GM18907 (cell line): ENCODE measurements around the gene GSTT2.
"Not testable (repeated sequence)": the region's sequence is repeated elsewhere in the genome, so short reads cannot be mapped to it uniquely, and the experiment has no call there.

Source experiments
- ATAC-seq: cut with Tn5 transposase; IDR thresholded peaks from one replicate; pipeline ENCODE4 v1.9.1; 2021; ENCODE audit warnings: mild to moderate bottlenecking, moderate library complexity; ENCODE audit not compliant: unreplicated experiment

Gene GSTT2

DNA sequence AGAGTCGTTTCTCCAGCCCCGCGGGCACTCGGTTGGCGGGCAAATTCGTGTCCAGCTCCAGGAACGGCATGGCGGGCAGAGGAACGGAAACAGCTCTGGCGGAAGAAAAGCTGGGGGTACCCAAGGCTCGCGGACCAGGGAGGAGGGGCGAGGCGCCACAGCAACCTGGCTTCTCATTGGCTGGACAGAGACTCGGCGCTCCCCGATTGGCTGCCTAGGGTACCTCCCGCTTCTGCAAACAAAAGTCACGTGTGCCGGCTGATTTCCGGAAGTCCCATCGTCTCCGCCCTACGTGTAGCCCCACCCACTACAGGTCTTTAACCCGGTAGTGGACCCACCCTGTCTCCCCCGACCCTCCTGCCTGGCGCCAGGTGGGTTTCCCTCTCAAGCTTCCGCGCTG is 5.6 kb upstream of the GSTT2 start, which contains the start of gene DDT:
TSS of gene DDT (minus strand) at position 97 of the 400 bp plus-strand sequence. CDS start at position 70, 27 bp downstream.
- ATAC-seq: peak; percentile 91

DNA sequence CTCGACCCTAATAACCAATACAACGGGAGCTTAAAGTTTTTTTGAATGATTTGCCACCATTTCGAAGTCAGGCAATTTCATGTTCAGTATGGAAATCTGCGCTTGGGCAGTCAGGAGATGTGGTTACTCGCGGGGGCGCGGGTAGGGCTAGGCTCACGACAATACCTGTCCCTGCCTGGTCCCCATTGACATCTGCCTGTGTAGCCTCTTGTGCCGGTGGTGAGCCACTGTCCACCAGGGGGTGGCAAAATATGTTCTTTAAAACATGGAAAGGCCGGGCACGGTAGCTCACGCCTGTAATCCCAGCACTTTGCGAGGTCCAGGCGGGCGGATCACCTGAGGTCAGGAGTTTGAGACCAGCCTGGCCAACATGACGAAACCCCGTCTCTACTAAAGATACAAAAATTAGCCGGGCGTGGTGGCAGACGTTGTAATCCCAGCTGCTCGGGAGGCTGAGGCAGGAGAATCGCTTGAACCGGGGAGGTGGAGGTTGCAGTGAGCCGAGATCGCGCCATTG is 5.0 kb upstream of the GSTT2 start:
- ATAC-seq: peak; percentile 34

DNA sequence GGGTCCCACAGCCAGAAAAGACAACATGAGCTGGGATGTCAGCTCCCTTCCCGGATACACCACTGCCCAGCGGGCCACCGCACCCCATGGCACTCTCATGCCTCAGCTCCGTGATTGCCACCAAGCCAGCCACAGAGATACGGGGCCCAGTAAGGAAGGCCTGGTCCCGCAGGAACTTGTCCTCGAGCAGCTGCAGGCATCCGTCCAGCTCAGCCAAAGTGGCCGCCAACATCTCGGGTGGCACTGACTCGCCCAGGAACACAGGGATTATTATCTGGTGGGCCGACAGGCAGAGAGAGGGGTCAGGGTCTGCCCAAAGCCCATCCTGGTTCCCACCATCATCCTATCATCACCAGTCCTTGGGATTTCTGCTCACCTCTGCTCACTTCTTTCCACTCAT is 2.6 kb upstream of the GSTT2 start:
- not testable (repeated sequence) for ATAC-seq

DNA sequence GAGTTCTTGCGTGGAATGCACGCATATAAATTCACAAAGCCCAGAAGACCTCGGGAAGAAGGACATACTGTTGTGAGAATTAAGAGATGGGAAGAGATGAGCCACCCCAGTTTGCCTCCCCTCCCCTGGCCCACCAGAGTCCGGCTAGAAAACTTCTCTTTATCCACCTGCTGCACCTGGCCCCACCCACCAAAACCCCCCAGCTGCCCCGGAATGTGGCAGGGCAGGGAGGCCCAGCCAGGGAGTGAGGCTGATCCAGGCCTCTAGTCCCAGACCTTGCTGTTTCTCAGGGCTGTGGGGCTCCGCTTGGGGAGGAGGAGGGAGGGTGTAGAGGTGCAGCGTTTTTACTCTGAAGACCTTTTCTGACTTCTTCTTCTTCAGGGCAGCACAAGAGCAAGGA is 633 bp downstream of the GSTT2 start:
- ATAC-seq: not testable (repeated sequence)

DNA sequence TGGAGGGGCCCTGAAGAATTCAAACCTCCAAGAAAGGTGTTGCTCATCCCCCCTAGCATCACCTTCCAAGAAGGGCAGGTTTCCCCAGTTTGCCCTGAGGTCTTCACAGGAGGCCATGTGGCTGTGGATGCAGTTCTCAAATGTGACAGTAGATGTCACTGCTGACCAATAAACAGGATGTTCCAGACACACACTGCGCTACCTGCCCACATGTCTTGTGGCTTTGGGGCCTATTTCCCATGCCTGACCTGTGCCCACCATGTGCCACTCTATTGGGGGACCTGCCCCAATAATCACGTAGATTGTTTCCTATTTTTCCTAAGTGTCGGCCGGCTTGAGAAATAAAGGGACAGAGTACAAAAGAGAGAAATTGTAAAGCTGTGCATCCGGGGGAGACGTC is 4.5 kb downstream of the GSTT2 start:
- ATAC-seq: no peak

DNA sequence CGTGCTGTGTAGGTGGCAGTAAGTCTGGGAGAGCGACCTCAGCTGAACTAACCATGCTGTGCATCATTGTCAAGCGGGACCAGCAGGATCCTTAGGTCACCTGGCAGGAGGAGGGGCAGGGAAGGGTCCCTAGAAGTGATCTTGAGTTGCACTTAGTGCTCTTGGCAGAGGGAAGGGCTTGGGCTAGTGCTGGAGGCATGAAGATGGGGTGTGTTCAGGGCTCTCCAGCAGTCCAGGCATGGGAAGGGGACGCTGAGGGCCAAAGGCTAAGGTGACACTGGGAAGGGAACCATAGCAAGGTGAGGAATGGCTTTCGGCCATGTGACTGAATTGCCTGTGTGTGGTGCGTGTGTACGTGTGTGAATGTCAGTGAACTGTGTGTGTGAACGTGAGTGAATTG is 6.2 kb downstream of the GSTT2 start:
- not testable (repeated sequence) for ATAC-seq

DNA sequence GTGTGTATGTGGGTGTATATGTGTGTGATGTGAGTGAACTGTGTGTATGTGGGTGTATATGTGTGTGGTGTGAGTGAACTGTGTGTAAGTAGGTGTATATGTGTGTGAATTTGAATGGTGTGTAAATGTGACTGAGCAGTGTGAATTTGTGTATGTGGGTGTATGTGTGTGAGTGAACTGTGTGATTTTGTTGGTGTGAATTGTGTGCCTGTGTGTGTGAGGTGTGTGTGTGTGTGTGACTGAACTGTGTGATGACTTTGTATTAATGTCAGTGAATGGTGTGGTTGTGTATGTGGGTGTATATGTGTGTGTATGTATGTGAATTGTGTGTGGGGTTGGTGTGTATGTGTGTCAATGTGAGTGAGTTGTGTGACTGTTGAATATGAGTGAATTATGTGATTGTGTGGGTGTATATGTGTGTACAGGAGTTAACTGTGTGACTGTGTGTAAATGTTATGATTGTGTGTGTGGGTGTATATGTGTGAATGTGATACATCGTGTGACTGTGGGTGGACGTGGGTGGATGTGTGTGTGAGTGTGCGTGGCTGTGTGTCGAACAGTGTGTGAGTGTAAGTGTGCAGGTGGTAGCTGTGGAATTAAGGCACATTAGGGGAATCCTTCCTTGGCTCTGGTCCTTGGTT is 6.7 kb downstream of the GSTT2 start:
- ATAC-seq: not testable (repeated sequence)

DNA sequence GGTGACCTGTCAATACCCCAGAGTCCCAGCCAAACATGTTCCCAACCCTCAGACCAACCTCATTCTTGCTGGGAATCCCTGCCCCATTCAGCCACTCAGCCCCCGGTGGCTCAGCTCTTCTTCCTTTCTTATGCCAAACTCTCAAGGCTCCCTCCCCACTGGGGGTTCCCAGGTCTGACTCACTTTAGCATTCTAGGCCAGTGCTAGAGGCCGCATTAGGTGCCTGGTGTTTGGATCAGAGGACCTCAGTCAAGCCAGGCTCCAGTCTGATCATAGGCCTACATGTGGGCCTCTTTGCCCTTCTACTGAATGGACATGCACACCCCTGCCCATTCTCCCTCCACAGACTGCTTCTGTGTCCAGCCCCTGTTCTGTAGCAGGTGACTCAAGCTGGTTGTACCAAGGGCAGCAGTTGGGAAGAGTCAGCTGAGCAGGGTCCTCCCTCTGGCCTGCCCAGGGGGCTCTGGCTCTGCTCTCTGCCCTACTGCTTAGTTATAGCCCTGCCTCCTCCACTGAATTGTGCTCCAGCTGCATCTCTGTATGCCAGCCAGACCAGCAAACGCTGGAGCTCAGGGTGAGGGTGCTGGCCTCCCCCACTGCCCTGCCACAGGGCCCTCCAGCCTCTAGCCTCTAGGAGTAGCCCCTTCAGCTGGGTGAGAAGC is 9.8 kb downstream of the GSTT2 start:
- ATAC-seq: not testable (repeated sequence)

DNA sequence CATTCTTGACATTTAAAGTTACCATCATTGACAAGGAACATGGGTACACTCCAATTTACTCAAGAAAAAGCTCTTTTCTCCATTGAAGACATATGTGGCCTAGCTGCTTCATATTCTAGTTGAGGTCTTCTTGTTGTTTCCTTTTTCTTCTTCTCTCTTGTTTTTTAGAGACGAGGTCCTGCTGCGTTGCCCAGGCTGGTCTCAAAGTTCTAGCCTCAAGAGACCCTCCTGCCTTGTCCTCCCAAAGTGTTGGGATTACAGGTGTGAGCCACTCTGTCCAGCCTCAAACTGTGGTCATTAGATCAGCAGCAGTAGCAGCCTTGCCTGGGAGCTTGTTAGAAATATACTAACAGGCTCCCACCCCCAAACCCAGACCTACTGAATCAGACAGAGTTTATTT is 13.1 kb downstream of the GSTT2 start:
- ATAC-seq: not testable (repeated sequence)

DNA sequence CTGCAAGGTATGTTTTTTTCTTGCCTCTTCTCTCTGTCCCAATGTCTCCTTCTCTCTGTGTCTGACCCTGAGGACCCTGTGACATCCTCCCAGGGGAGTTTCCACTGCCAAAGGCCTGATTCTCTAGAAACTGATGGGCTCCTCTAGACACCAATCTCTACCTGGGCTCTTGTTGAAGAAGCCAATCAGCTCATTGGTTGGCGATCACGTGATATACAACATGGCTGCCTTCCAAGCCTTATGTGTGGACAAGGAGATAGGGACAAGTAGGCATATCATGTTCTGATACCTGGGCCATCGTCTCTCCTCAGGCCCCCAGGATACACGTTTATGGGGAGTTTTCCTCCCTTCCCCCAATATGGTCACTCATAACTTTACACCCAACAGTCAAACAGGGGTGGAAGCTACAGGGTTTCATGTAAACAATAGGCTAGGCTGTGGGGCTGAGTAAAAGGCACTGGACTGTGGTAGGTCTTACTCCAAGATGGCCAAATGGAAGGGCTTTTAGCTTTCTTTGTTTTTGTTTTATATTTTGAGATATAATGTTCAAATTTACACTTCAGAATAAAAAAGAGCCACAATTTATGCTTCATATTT is 13.7 kb downstream of the GSTT2 start:
- not testable (repeated sequence) for ATAC-seq

DNA sequence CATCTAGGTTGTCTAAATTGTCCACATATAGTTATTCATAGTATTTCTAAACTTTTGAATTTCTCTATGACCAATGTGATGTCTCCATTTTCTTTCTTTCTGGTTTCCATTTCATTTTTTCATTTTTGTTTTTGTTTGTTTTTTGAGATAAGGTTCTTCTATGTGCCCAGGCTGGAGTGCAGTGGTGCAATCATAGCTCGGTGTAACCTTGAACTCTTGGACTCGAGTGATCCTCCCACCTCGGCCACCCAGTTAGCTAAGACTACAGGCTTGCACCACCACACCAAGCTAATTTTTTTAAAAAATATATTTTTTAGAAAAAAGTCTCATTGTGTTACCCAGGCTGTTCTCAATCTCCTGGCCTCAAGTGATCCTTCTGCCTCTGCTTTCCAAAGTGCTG is 17.2 kb downstream of the GSTT2 start:
- no peak for ATAC-seq

DNA sequence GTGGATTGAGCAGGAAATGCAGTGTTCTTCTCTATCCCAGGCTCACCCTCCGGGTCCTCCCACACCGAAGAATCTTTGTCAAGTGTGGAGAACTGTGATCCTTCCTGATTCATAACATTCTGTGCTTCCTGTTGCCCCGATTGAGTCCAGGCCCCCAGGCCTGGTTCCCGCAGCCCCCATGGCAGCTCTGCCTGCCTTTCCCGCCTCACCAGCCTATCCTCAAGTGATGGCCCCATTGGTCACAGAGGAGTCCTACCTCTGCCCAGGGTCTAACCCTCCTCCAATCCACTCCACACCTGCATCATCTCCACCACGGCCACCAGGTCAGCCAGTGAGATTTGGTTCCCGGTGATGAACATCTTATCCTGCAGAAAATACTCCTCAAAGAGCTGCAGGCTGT is 19.8 kb downstream of the GSTT2 start:
- not testable (repeated sequence) for ATAC-seq

DNA sequence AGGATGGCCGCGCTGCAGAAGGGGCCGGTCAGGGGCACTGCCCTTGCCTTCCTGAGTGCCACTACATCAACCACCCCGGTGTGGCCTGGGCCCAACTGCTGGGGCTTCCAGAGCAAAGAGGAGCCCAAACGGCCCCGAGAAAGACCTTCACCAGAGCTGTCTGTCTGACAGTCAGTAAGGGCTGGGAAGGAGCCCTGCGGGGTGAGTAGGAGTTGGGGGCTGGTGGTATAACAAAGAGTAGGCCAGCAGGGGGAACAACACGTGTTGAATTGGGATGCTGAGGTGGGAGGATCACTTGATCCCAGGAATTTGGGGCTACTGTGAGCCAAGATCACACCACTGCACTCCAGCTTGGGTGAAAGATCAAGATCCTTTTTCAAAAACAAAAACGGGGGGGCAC is 21.4 kb downstream of the GSTT2 start:
- ATAC-seq: no peak

DNA sequence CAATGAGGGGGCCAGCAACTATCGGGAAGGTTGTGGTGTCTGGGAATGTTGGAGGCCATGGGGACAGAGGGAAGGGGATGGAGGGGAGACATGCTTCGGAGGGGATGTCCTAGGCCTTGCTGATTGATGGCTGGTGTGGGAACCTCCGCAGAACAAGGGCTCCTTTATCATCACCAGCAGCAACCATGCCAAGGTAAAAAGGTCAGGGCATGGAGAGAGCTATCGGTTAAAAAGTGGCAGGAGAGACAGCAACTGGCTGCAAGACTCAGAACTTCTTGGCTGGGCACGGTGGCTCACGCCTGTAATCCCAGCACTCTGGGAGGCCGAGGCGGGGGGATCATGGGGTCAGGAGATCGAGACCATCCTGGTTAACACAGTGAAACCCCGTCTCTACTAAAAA is 22.3 kb downstream of the GSTT2 start:
- ATAC-seq: no peak

DNA sequence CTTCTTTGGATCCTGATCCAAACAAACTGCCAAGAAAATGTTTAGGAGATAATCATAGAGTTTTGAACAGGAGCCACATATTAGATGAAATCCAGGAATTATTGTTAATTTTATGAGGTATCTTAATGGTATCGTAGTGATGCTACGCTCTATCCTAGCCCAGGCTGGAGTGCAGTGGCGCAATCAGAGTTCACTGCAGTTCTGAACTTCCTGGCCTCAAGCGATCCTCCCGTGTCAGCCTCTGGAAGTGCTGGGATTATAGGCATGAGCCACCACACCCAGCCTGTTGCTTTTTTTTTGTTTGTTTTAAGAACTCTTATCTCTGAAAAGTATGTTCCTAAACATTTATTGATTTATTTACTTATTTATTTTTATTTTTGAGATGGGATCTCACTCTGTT is 22.9 kb downstream of the GSTT2 start:
- ATAC-seq: no peak

DNA sequence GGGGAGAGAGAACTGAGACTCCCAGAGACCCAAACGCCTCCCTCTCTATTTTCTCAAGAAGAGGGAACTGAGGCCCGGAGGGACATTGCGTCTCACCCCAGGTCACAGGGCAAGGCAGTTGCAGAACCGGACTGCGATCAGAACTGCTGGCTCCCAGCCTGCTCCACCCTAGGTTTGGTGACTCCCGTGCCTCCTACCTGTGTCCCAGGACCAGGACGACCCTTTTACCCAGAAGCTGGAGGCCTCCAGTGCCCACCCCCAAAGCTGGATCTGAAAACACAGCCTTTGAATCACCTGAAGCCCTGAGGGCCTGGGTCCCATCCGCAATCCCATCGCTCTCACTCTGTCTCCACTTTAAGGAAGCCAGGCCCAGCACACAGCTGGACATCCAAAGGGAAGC is 24.0 kb downstream of the GSTT2 start:
- ATAC-seq: no peak

DNA sequence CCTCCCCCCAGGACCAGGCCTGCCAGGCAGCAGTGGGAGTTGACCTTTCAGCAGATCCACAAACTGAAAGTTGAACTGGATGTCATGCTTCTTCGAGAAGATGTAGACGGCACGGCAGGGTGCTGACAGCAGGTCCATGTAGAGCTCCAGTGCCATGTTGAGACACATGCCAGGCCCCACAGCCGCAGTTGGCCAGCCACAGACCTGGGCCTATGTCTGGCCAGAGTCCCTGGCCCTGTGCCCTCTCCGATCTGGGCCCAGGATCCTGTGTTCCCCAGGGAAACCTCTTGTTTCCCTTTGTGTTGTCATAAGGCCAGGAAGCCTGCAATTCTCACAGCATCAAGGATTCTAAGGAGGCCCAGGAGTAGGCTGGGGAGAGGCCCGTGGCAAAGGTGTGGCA is 25.3 kb downstream of the GSTT2 start, which contains the start of gene GSTT4:
TSS of gene GSTT4 (minus strand) at position 253 of the 400 bp plus-strand sequence. CDS start at position 156, 97 bp downstream.
- ATAC-seq: no peak

DNA sequence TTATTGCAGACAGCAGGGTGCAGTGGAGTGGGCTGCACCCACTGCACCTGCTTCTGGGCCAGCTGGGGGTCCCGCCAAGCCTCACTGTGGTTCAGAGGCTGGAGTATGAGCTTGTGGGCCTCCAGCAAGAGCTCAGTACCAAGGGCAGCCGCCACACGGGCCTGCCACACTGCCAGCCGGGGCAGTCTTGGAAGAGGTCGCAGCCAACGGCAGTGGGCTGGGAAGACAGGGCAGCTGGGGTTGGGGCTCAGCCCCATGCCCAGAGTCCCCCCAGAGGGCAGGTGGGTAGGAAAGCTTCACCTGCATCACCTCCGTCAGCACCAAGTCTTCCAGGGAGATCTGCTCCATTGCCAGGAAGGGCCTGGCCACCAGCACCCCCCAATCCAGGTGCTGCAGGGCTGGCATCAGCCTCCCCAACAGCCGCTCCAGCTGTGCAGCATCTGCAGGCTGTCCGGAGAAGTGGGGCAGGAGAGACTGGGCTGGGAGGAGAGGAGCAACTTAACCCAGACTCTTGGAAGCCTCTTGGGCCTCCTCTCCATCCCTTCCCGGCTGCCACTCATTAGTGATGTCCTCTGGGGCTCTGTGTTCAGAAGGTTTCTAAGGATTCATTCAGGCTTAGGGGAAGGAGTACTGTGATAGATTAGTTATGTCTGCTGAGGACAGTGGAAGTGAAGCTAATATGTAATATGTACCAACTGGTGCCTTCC is 26.4 kb downstream of the GSTT2 start:
- ATAC-seq: no peak

DNA sequence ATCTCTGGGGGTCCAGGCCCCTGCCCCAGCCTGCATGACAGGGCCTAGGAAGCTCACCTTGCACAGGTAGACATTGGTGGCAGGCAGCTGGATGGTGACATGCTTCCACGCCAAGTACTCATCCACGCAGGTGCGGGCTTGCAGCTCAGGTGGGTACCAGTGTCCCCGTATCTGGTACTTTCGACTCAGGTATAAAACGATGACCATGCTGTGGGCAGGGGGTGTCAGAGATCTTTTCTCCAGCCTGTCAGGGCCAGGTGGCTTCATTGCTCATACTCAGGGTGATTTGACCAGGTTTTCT is 26.9 kb downstream of the GSTT2 start:
- no peak for ATAC-seq

DNA sequence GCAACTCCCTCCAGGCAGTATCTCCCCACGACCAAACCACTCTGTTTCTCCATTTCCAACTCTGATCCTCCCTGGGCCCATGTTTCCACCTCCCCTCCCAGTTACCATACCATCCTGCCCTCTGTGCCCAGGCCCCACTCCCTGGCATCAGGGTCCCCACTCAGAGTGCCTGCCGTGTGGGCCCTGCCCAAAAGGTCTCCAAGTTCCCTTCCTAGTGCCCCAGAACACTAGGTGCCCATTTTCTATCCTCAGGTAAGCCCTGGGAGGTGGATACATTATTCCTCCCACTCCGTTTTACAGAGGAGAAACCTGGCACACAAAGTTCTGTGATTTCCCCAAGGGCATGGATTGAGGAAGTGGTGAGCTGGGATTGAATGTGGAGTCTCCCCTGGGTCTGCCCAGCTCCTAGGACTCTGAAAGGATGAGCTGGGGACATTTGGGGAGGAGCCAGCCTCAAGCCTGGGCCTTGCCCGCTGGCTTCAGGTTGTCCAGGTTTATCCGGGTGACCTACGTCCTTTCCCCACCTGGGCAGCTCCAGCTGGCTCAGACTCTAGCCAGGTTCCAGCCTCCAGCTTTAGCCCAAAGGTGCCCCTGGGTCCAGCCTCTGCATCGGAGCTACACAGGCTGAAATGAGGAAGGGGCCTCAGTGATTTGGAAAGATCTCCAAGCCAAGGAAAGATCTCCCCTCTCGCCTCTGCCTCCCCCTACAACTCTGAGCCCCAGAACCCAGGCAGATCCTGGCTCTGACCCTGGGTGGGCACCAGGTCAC is 27.5 kb downstream of the GSTT2 start:
- ATAC-seq: no peak

DNA sequence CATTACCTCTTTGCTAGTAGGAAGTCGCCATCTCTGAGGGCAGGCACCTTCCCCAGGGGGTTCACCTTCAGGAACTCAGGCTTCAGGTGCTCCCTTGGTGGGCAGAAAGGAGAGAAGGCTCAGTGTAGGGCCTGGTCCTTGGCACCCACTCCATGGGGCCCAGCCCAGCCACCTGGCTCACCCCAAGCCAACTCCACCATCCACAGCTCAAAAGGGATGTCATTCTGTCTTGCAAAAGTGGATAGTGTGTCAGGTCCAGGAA is 28.0 kb downstream of the GSTT2 start:
- ATAC-seq: no peak
